Esophagus squamous epithelium (tissue), 4 donors: ENCODE results near the gene PAX6.

Experiments
- POLR2A ChIP-seq, 4 donors: fragments of 450-650 bp; IDR thresholded peaks; one replicate each; pipeline ENCODE4 v1.6.1; 2017; ENCODE audit warnings: antibody characterized with exemption in 4 of 4, mild to moderate bottlenecking in 4 of 4, moderate library complexity in 3 of 4
- TF ChIP-seq, protein P1 (sequence below), 6 experiments: fragments of 450-650 bp in 4 of 6; fragments of 200-600 bp in 2 of 6; sonication (generic) in 2 of 6; IDR thresholded peaks; one replicate each; pipeline ENCODE4 v1.5.1; 2016 to 2019; ENCODE audit warnings: antibody characterized with exemption in 6 of 6, mild to moderate bottlenecking in 4 of 6, moderate library complexity in 4 of 6

DNA sequence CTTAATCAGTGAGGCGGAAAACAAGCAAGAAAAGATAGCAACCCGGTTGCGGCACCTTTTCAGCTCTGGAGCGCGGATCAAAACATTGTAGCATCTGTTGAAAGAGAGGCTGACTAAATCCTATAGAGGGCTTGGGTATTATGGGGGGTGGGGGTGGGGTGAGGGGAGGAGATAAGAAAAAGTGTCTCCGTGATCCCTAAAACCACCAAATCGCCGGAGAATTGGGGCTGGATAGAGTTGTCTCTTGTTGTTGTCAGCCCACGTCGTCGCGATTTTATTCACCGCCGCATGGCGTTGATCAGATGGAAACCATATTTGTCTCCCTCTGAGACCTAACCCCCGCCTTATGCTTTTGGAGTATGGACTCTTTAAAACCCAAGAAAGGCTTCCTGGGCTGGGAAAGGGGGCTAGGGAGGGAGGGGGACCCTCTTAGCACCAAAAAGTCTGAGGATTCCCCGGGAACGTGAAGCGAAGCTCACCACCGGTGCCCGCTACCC is 13.0 kb downstream of the PAX6 start:
- no peak for TF ChIP-seq POLR2A (IDR thresholded peaks at IDR 0.05)
- TF ChIP-seq, protein P1, sequence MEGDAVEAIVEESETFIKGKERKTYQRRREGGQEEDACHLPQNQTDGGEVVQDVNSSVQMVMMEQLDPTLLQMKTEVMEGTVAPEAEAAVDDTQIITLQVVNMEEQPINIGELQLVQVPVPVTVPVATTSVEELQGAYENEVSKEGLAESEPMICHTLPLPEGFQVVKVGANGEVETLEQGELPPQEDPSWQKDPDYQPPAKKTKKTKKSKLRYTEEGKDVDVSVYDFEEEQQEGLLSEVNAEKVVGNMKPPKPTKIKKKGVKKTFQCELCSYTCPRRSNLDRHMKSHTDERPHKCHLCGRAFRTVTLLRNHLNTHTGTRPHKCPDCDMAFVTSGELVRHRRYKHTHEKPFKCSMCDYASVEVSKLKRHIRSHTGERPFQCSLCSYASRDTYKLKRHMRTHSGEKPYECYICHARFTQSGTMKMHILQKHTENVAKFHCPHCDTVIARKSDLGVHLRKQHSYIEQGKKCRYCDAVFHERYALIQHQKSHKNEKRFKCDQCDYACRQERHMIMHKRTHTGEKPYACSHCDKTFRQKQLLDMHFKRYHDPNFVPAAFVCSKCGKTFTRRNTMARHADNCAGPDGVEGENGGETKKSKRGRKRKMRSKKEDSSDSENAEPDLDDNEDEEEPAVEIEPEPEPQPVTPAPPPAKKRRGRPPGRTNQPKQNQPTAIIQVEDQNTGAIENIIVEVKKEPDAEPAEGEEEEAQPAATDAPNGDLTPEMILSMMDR (IDR thresholded peaks at IDR 0.05) = no peak
